Endothelial cell of umbilical vein (primary cell): ENCODE data around the gene ZNF587B. TPM values are rescaled to one million over a fixed set of nuclear protein-coding genes. Genes with fewer than 3 reads are reported as not detected.

Experiments used
- BruUV-seq: library from RNA; stranded (reverse); fragments of 400-500 nt; replicated peaks from 2 replicates; lab custom pipeline; 2021; lab: Mats Ljungman, UMichigan
- CTCF ChIA-PET: fragments of 300-600, 350-600 bp; sonication (Branson Sonifier 250); formaldehyde crosslinking; loops from one replicate; lab custom pipeline; 2021; ENCODE audit warnings: antibody characterized with exemption, inconsistent platforms; lab: Charles Lee
- POLR2A ChIA-PET: fragments of 300-600, 350-600 bp; sonication (Branson Sonifier 250); formaldehyde crosslinking; loops from one replicate; lab custom pipeline; 2021; ENCODE audit warnings: antibody characterized with exemption, inconsistent platforms; lab: Charles Lee
- DNase-seq: peaks from one replicate; pipeline ENCODE4 v3.0.0-alpha.2; 2011; ENCODE audit warnings: low read depth, low spot score
- FAIRE-seq: peaks from 2 replicates; lab custom pipeline; 2011; peaks lifted over from hg19 to GRCh38; lab: Jason Lieb, UNC
- H2AFZ ChIP-seq: 2 replicates; pipeline ENCODE4 v1.6.0; 2012; ENCODE audit warnings: low read depth, low read length, control low read depth, inconsistent platforms
- H3K27ac ChIP-seq: 2 replicates; pipeline ENCODE4 v1.5.1; 2011; ENCODE audit warnings: low read depth, mild to moderate bottlenecking, control low read depth, low read length, moderate library complexity; ENCODE audit not compliant: insufficient read depth
- H3K27me3 ChIP-seq, 2 experiments: 2 replicates each; pipeline versions ENCODE4 v1.6.0 to v1.6.1; 2011; ENCODE audit warnings: low read length in 2 of 2, mixed read lengths in 1 of 2; ENCODE audit not compliant: control insufficient read depth in 2 of 2, insufficient read depth in 2 of 2
- H3K36me3 ChIP-seq, 2 experiments: 2 replicates in 1 of 2; 3 replicates in 1 of 2; pipeline ENCODE4 v1.5.1; 2011; ENCODE audit warnings: low read length in 2 of 2, mild to moderate bottlenecking in 1 of 2, moderate library complexity in 1 of 2; ENCODE audit not compliant: control insufficient read depth in 2 of 2, insufficient read depth in 2 of 2; ENCODE audit errors: extremely low read depth in 1 of 2
- H3K4me1 ChIP-seq: 3 replicates; pipeline ENCODE4 v1.5.1; 2011; ENCODE audit warnings: mild to moderate bottlenecking, low read length; ENCODE audit not compliant: control insufficient read depth, insufficient read depth; ENCODE audit errors: extremely low read depth
- H3K4me2 ChIP-seq: 2 replicates; pipeline ENCODE4 v1.6.1; 2011; ENCODE audit warnings: low read length, control low read depth, mixed read lengths; ENCODE audit not compliant: insufficient read depth
- H3K4me3 ChIP-seq, 3 experiments: fragments of 200-600 bp in 1 of 3; sonication (generic), shearing (Covaris generic) in 1 of 3; replicated peaks in 1 of 3; 2 replicates each; pipeline ENCODE4 v1.5.1; 2011 to 2016; ENCODE audit warnings: control low read depth in 3 of 3, low read length in 3 of 3, mild to moderate bottlenecking in 2 of 3, inconsistent platforms in 1 of 3, low read depth in 1 of 3, moderate library complexity in 1 of 3; ENCODE audit not compliant: insufficient read depth in 1 of 3
- H3K79me2 ChIP-seq: 2 replicates; pipeline ENCODE4 v1.6.0; 2012; ENCODE audit warnings: low read length, inconsistent platforms; ENCODE audit not compliant: control insufficient read depth, insufficient read depth
- H3K9ac ChIP-seq: replicated peaks from 2 replicates; pipeline ENCODE3; 2011; ENCODE audit warnings: low read length, control low read depth; ENCODE audit not compliant: insufficient read depth; ENCODE audit errors: extremely low read depth
- H3K9me1 ChIP-seq: replicated peaks from 3 replicates; pipeline ENCODE4 v1.6.0; 2011; ENCODE audit warnings: mild to moderate bottlenecking, low read length; ENCODE audit not compliant: control insufficient read depth, insufficient read depth; ENCODE audit errors: extremely low read depth
- H3K9me3 ChIP-seq: replicated peaks from 2 replicates; pipeline ENCODE4 v1.5.1; 2012; ENCODE audit warnings: low read length, inconsistent platforms; ENCODE audit not compliant: control insufficient read depth, insufficient read depth
- H4K20me1 ChIP-seq: replicated peaks from 2 replicates; pipeline ENCODE3; 2011; ENCODE audit warnings: mild to moderate bottlenecking, low read length; ENCODE audit not compliant: control insufficient read depth, insufficient read depth; ENCODE audit errors: extremely low read depth
- CTCF ChIP-seq, 2 donors: IDR thresholded peaks; 1 replicate in 1 of 2; 2 replicates in 1 of 2; pipeline ENCODE4 v1.5.1; 2011; ENCODE audit warnings: low read length in 2 of 2, mild to moderate bottlenecking in 2 of 2, moderate library complexity in 2 of 2, control low read depth in 1 of 2, inconsistent platforms in 1 of 2, low read depth in 1 of 2; ENCODE audit not compliant: insufficient read depth in 1 of 2; ENCODE audit errors: extremely low read depth in 1 of 2
- EZH2 ChIP-seq: IDR thresholded peaks from 2 replicates; pipeline ENCODE4 v1.6.1; 2012; ENCODE audit warnings: borderline replicate concordance, low read depth, mild to moderate bottlenecking, moderate library complexity, low read length, inconsistent platforms; ENCODE audit not compliant: severe bottlenecking
- FOS ChIP-seq: IDR thresholded peaks from 2 replicates; pipeline ENCODE4 v1.6.1; 2011; ENCODE audit warnings: mild to moderate bottlenecking, low read length, moderate library complexity, borderline replicate concordance; ENCODE audit not compliant: insufficient read depth
- GATA2 ChIP-seq: IDR thresholded peaks from 2 replicates; pipeline ENCODE4 v1.7.0; 2011; ENCODE audit warnings: low read depth, mild to moderate bottlenecking, moderate library complexity, mixed read lengths, low read length; ENCODE audit not compliant: insufficient read length, insufficient read depth
- JUN ChIP-seq: IDR thresholded peaks from 2 replicates; pipeline ENCODE4 v1.6.1; 2011; ENCODE audit warnings: borderline replicate concordance, low read depth; ENCODE audit not compliant: insufficient read length, insufficient read depth
- MAX ChIP-seq: IDR thresholded peaks from 2 replicates; pipeline ENCODE4 v1.6.1; 2011; ENCODE audit not compliant: insufficient read depth, insufficient read length
- MYC ChIP-seq: IDR thresholded peaks from one replicate; pipeline ENCODE4 v1.6.1; 2011; ENCODE audit warnings: mild to moderate bottlenecking, low read depth, low read length
- POLR2A ChIP-seq: IDR thresholded peaks from 2 replicates; pipeline ENCODE4 v1.6.1; 2012; ENCODE audit warnings: low read depth, mild to moderate bottlenecking, control low read depth, low read length
- POLR2AphosphoS5 ChIP-seq: IDR thresholded peaks from 2 replicates; pipeline ENCODE4 v1.6.1; 2012; ENCODE audit warnings: low read depth, mild to moderate bottlenecking, control low read depth, low read length, moderate library complexity; ENCODE audit not compliant: insufficient read depth
- dilution Hi-C: fragments of 300-500 bp; cut with MboI; formaldehyde crosslinking; loops from one replicate; pipeline ENCODE4 v1.15.0; 2019; ENCODE audit warnings: low sequenced_read_pairs; ENCODE audit not compliant: extremely low pct_ligation_motif_present
- intact Hi-C: fragments of 100-400 bp; cut with micrococcal nuclease; formaldehyde crosslinking; loops from one replicate; pipeline ENCODE4 v1.10.0; 2022
- polyA plus RNA-seq, 4 experiments: library from polyadenylated mRNA; depleted of rRNA in 3 of 4; stranded (reverse) in 3 of 4; unstranded in 1 of 4; fragments of >200 nt; gene quantifications; 2 replicates each; pipeline versions ENCODE4 v1.2.1 to v1.2.3, GENCODE V29; 2011 to 2012; ENCODE audit warnings: missing spikeins in 1 of 4
- total RNA-seq: library from RNA; stranded (reverse); gene quantifications from 2 replicates; pipeline ENCODE4 v1.2.3, GENCODE V29; 2021

The ZNF587B gene
- total and polyA plus RNA-seq, 2 donors (not counting 3 experiments of a cell fraction or from before 2014, with no cell fraction given) = 3.2 to 16.3 TPM

- Histone ChIP-seq H3K4me3 (no peak overlapping the region), H3K27ac (no peak overlapping the region), H3K9ac (no peak overlapping the region), H2AFZ (no peak overlapping the region), H3K79me2 (peaks cover 37% of the 10 kb centered on the region), H3K9me3 (no peaks in the 10 kb centered on the region), H3K9me1 (no peaks in the 10 kb centered on the region), H3K27me3 (no peaks in the 10 kb centered on the region), H3K4me1 (peaks cover 5% of the 10 kb centered on the region), H3K4me2 (no peak overlapping the region), H3K36me3 (no peaks in the 10 kb centered on the region), H4K20me1 (no peaks in the 10 kb centered on the region)
- no TSS peak for BruUV-seq
- POLR2A ChIA-PET = no interaction called here
- TF ChIP-seq CTCF (IDR thresholded peaks at IDR 0.05; ENCODE audit: extremely low read depth in 1 of 2, insufficient read depth in 1 of 2, low read depth in 1 of 2, low read length in 2 of 2) = no peak
- TF ChIP-seq GATA2 = no peak
- no peak for TF ChIP-seq MYC
- TF ChIP-seq POLR2A = no peak
- no peak for TF ChIP-seq EZH2
- CTCF ChIA-PET = interaction anchor here (1.2 kb wide), 1 partner anchor 33 kb away, joined by 4 read pairs; no protein-coding TSS in a partner anchor
- intact Hi-C loops (no loop called here), dilution Hi-C loops (no loop called here)
- no peak for DNase-seq
- no peak for FAIRE-seq
These were observed 12.1 kb upstream of the ZNF587B start for GRCh38 chr19:57817976-57818375.

GRCh38 chr19:57818378-57818777 lies 11.7 kb upstream of the ZNF587B start:
- Histone ChIP-seq H3K9me3 (no peaks in the 10 kb centered on the region), H3K27me3 (no peaks in the 10 kb centered on the region), H2AFZ (no peak overlapping the region), H3K36me3 (no peaks in the 10 kb centered on the region), H3K4me2 (no peak overlapping the region), H3K4me3 (no peak overlapping the region), H3K9me1 (no peaks in the 10 kb centered on the region), H3K79me2 (peaks cover 41% of the 10 kb centered on the region), H3K27ac (no peak overlapping the region), H4K20me1 (no peaks in the 10 kb centered on the region), H3K9ac (no peak overlapping the region), H3K4me1 (peaks cover 5% of the 10 kb centered on the region)
- FAIRE-seq = no peak
- intact Hi-C loops = no loop called here
- no peak for TF ChIP-seq GATA2
- no peak for TF ChIP-seq FOS
- no peak for TF ChIP-seq EZH2
- TF ChIP-seq JUN = no peak
- TF ChIP-seq POLR2A = no peak
- TF ChIP-seq MAX = no peak
- no peak for TF ChIP-seq MYC
- TF ChIP-seq CTCF (IDR thresholded peaks at IDR 0.05; ENCODE audit: extremely low read depth in 1 of 2, insufficient read depth in 1 of 2, low read depth in 1 of 2, low read length in 2 of 2) = no peak
- TF ChIP-seq POLR2AphosphoS5 = no peak
- dilution Hi-C loops = no loop called here
- DNase-seq = no peak
- POLR2A ChIA-PET = no interaction called here
- CTCF ChIA-PET = interaction anchor here (1.2 to 1.6 kb wide), 2 partner anchors 32 to 34 kb away, joined by 3 to 4 read pairs; no protein-coding TSS in a partner anchor
- BruUV-seq = no TSS peak
